ENCODE data around the gene NSA2. TPM values are rescaled to one million over a fixed set of nuclear protein-coding genes. Genes with fewer than 3 reads are reported as not detected.
"Not testable (repeated sequence)": the region's sequence is repeated elsewhere in the genome, so short reads cannot be mapped to it uniquely, and the experiment has no call there.

Gene NSA2
- total RNA-seq (267 TPM), polyA plus RNA-seq (ENCODE audit: insufficient read depth in 1 of 8, insufficient read length in 8 of 8, low replicate concordance in 1 of 8) (100 to 1,000 TPM; 213 to 293 (median 231) TPM)
- long read RNA-seq, donor 1, full-length matches to known transcripts: 21 of 21 reads
- long read RNA-seq, donor 1, partial matches to known transcripts: 0 of 21 reads
- long read RNA-seq, donor 1, other reads (novel, unspliced or antisense): 0 of 21 reads
- long read RNA-seq, donor 2, full-length matches to known transcripts: 8 of 8 reads
- long read RNA-seq, donor 2, partial matches to known transcripts: 0 of 8 reads
- long read RNA-seq, donor 2, other reads (novel, unspliced or antisense): 0 of 8 reads
- long read RNA-seq, donor 3, full-length matches to known transcripts: 38 of 45 reads
- long read RNA-seq, donor 3, partial matches to known transcripts: 7 of 45 reads
- long read RNA-seq, donor 3, other reads (novel, unspliced or antisense): 0 of 45 reads
- long read RNA-seq, donor 4, full-length matches to known transcripts: 21 of 26 reads
- long read RNA-seq, donor 4, partial matches to known transcripts: 5 of 26 reads
- long read RNA-seq, donor 4, other reads (novel, unspliced or antisense): 0 of 26 reads
- long read RNA-seq, donor 5, full-length matches to known transcripts: 114 of 182 reads
- long read RNA-seq, donor 5, partial matches to known transcripts: 68 of 182 reads
- long read RNA-seq, donor 5, other reads (novel, unspliced or antisense): 0 of 182 reads
- long read RNA-seq, donor 6, full-length matches to known transcripts: 72 of 118 reads
- long read RNA-seq, donor 6, partial matches to known transcripts: 46 of 118 reads
- long read RNA-seq, donor 6, other reads (novel, unspliced or antisense): 0 of 118 reads
- long read RNA-seq, donor 7, full-length matches to known transcripts: 59 of 147 reads
- long read RNA-seq, donor 7, partial matches to known transcripts: 88 of 147 reads
- long read RNA-seq, donor 7, other reads (novel, unspliced or antisense): 0 of 147 reads
- long read RNA-seq, donor 8, full-length matches to known transcripts: 42 of 84 reads
- long read RNA-seq, donor 8, partial matches to known transcripts: 42 of 84 reads
- long read RNA-seq, donor 8, other reads (novel, unspliced or antisense): 0 of 84 reads
- long read RNA-seq, donor 9, full-length matches to known transcripts: 42 of 70 reads
- long read RNA-seq, donor 9, partial matches to known transcripts: 28 of 70 reads
- long read RNA-seq, donor 9, other reads (novel, unspliced or antisense): 0 of 70 reads
- long read RNA-seq, donor 10, full-length matches to known transcripts: 43 of 111 reads
- long read RNA-seq, donor 10, partial matches to known transcripts: 68 of 111 reads
- long read RNA-seq, donor 10, other reads (novel, unspliced or antisense): 0 of 111 reads
- long read RNA-seq, donor 11, full-length matches to known transcripts: 60 of 127 reads
- long read RNA-seq, donor 11, partial matches to known transcripts: 67 of 127 reads
- long read RNA-seq, donor 11, other reads (novel, unspliced or antisense): 0 of 127 reads

DNA sequence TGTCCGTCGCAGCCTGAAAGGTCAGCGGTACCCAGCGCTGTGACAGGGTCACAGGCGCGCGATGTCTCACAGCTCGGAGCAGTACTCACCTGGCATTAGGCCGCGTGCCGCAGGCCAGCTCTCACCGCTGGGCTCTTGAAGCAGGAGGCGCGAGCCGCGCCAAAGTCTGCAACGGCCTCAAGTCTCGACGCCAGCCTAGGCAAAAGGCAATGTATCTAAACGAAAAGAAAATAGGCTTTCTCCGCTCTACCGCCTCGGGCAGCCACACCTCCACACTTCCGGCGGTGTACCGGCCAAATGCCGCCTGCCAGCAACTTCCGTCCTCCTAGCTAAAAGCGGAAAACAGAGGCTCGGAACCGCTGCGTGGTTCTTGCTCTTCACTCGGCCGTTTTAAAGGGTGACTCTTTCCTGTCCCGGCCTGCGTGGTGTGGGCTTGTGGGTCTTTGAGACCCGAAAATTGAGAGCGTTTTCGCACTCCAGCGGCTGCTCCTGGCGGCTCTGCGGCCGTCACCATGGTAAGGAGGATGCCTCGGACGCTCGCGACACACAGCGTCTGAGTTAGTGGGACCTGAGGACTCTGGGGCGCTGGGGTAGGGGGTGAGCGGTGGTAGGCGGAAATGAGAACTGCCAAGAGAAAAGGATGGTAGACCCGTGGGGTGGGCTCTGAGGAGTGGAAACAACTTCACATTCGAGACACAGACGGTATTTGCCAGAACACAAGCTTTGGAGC is at the start of gene NSA2, which contains the start of gene GFM2:
Gene NSA2 (plus strand): TSS at position 401 of the 730 bp plus-strand sequence. CDS start 112 bp downstream, at position 513.
Gene GFM2 (minus strand): TSS at position 269 of the 730 bp plus-strand sequence. CDS start 3,375 bp downstream, outside the sequence.
- H3K27me3 ChIP-seq (ENCODE audit: control insufficient read depth, insufficient read depth, low read length): no peaks in the 10 kb centered on the region
- peaks cover 5% of the 10 kb centered on the region for H3K36me3 ChIP-seq (ENCODE audit: control insufficient read depth, insufficient read depth, low read length)
- peak within 1 kb of the TSS; percentile 98 for H3K4me3 ChIP-seq (ENCODE audit: low read length)
- H3K27ac ChIP-seq (ENCODE audit: low read length): peak within 1 kb of the TSS; percentile 83
- WGBS (ENCODE audit: insufficient coverage): 0% methylated on average over 54 of the region's 54 CpGs
- DNase-seq: peak; percentile 98
- H3K4me1 ChIP-seq (ENCODE audit: control insufficient read depth, insufficient read depth, low read length): peaks cover 14% of the 10 kb centered on the region
- no peaks in the 10 kb centered on the region for H3K9me3 ChIP-seq (replicated peaks; ENCODE audit: control insufficient read depth, low read depth, low read length)

GRCh38 chr5:74717596-74717995 is 49.5 kb upstream of the NSA2 start:
- H3K9me3 ChIP-seq (replicated peaks; ENCODE audit: control insufficient read depth, low read depth, low read length): no peaks in the 10 kb centered on the region
- H3K4me1 ChIP-seq (ENCODE audit: control insufficient read depth, insufficient read depth, low read length): no peaks in the 10 kb centered on the region
- no CpG with 5 or more reads among the region's 1 CpG for WGBS (ENCODE audit: insufficient coverage)
- no peak overlapping the region for H3K4me3 ChIP-seq (ENCODE audit: low read length)
- H3K27ac ChIP-seq (ENCODE audit: low read length): no peak overlapping the region
- no peaks in the 10 kb centered on the region for H3K27me3 ChIP-seq (ENCODE audit: control insufficient read depth, insufficient read depth, low read length)
- no peak for DNase-seq
- peaks cover 13% of the 10 kb centered on the region for H3K36me3 ChIP-seq (ENCODE audit: control insufficient read depth, insufficient read depth, low read length)

DNA sequence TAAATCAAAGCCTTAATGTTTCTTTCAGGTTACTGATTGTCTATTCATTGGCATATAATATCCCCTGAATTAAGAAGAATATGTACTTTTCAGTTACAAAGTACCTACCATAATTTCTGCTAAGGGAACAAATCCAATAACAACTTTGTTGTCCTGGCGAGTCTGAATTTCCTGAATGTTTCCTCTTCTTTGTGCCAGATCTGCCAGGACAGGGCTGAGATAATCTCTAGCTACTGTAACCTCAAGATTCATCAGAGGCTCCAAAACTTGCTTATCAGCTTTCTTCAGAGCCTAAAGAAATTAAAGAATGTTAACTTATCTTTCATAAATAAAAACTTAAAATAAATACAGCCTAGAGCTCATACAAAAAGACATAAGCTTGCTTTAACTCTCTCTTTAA is 44.8 kb upstream of the NSA2 start:
- 100% methylated on average over 1 of the region's 1 CpG for WGBS (ENCODE audit: insufficient coverage)
- peaks cover 29% of the 10 kb centered on the region for H3K36me3 ChIP-seq (ENCODE audit: control insufficient read depth, insufficient read depth, low read length)
- H3K4me1 ChIP-seq (ENCODE audit: control insufficient read depth, insufficient read depth, low read length): no peaks in the 10 kb centered on the region
- no peak overlapping the region for H3K27ac ChIP-seq (ENCODE audit: low read length)
- DNase-seq: no peak
- no peaks in the 10 kb centered on the region for H3K9me3 ChIP-seq (replicated peaks; ENCODE audit: control insufficient read depth, low read depth, low read length)
- no peaks in the 10 kb centered on the region for H3K27me3 ChIP-seq (ENCODE audit: control insufficient read depth, insufficient read depth, low read length)
- no peak overlapping the region for H3K4me3 ChIP-seq (ENCODE audit: low read length)

DNA sequence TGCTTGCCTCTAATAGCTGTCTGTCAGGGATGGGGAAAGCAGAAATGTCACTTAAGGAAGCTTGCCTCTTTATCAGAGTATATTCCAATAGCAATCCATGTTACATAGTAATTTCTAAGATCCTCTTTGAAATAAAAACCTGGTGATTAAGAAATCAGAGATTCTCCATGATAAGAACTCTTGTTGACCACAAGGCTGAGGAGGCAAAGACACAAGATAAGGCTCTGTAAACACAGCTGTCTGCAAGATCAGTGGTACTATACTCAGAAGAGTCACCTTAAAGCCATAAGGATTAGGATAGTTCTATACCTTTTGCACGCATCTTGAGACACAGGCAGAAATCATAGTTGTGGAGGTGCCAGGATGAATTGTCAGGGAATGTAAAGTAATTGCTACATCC is 41.7 kb upstream of the NSA2 start:
- H3K27ac ChIP-seq (ENCODE audit: low read length): no peak overlapping the region
- H3K9me3 ChIP-seq (replicated peaks; ENCODE audit: control insufficient read depth, low read depth, low read length): no peaks in the 10 kb centered on the region
- H3K4me3 ChIP-seq (ENCODE audit: low read length): no peak overlapping the region
- H3K4me1 ChIP-seq (ENCODE audit: control insufficient read depth, insufficient read depth, low read length): no peaks in the 10 kb centered on the region
- DNase-seq: no peak
- H3K36me3 ChIP-seq (ENCODE audit: control insufficient read depth, insufficient read depth, low read length): peaks cover 24% of the 10 kb centered on the region
- WGBS (ENCODE audit: insufficient coverage): 100% methylated on average over 1 of the region's 1 CpG
- no peaks in the 10 kb centered on the region for H3K27me3 ChIP-seq (ENCODE audit: control insufficient read depth, insufficient read depth, low read length)

GRCh38 chr5:74736759-74737158 is 30.3 kb upstream of the NSA2 start:
- no peaks in the 10 kb centered on the region for H3K9me3 ChIP-seq (replicated peaks; ENCODE audit: control insufficient read depth, low read depth, low read length)
- no peak overlapping the region for H3K4me3 ChIP-seq (ENCODE audit: low read length)
- no peak overlapping the region for H3K27ac ChIP-seq (ENCODE audit: low read length)
- H3K36me3 ChIP-seq (ENCODE audit: control insufficient read depth, insufficient read depth, low read length): peaks cover 19% of the 10 kb centered on the region
- no peaks in the 10 kb centered on the region for H3K4me1 ChIP-seq (ENCODE audit: control insufficient read depth, insufficient read depth, low read length)
- DNase-seq: no peak
- H3K27me3 ChIP-seq (ENCODE audit: control insufficient read depth, insufficient read depth, low read length): no peaks in the 10 kb centered on the region
- WGBS (ENCODE audit: insufficient coverage): 78% methylated on average over 3 of the region's 6 CpGs

DNA sequence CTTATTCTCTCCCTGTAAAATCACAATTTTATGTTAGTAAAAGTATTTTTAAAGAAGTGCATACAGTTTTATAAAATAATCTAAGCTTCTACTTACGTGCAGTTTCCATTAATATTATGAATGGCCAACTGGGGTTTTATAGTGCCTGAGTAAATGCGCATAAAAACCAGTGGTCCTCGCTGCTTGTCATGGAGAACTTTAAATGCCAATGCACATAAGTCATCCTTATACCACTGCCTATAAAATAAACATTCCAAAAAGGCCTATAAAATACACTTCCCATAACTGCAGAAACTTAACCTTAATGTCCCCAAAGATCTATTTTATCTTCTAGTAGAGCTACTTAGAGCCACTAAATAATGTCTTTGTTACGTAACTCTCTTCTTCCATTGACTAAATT is 28.6 kb upstream of the NSA2 start:
- no peak overlapping the region for H3K27ac ChIP-seq (ENCODE audit: low read length)
- no peaks in the 10 kb centered on the region for H3K27me3 ChIP-seq (ENCODE audit: control insufficient read depth, insufficient read depth, low read length)
- DNase-seq: no peak
- H3K9me3 ChIP-seq (replicated peaks; ENCODE audit: control insufficient read depth, low read depth, low read length): no peaks in the 10 kb centered on the region
- H3K4me3 ChIP-seq (ENCODE audit: low read length): no peak overlapping the region
- H3K4me1 ChIP-seq (ENCODE audit: control insufficient read depth, insufficient read depth, low read length): no peaks in the 10 kb centered on the region
- peaks cover 18% of the 10 kb centered on the region for H3K36me3 ChIP-seq (ENCODE audit: control insufficient read depth, insufficient read depth, low read length)
- no CpG with 5 or more reads among the region's 4 CpGs for WGBS (ENCODE audit: insufficient coverage)

DNA sequence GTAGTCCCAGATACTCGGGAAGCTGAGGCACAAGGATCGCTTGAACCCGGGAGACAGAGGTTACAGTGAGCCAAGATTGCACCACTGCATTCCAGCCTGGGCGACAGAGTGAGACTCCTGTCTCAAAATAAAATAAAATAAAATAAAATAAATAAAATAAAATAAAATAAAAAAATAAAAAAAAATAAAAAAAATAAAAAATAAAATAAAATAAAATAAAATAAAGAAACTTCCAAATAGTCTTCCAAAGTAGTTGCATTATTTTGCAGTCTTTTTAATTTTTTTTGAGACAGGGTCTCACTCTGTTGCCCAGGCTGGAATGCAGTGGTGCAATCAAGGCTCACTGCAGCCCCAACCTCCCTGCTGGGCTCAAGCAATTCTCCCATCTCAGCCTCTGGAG is 18.3 kb upstream of the NSA2 start:
- H3K4me1 ChIP-seq (ENCODE audit: control insufficient read depth, insufficient read depth, low read length); DNase-seq; H3K9me3 ChIP-seq (replicated peaks; ENCODE audit: control insufficient read depth, low read depth, low read length); H3K27ac ChIP-seq (ENCODE audit: low read length); H3K27me3 ChIP-seq (ENCODE audit: control insufficient read depth, insufficient read depth, low read length); H3K4me3 ChIP-seq (ENCODE audit: low read length): not testable (repeated sequence)
- H3K36me3 ChIP-seq (ENCODE audit: control insufficient read depth, insufficient read depth, low read length): peaks cover 18% of the 10 kb centered on the region
- WGBS (ENCODE audit: insufficient coverage): 100% methylated on average over 3 of the region's 4 CpGs

GRCh38 chr5:74761241-74761640 is 5.8 kb upstream of the NSA2 start:
- no peak for DNase-seq
- no CpG with 5 or more reads among the region's 1 CpG for WGBS (ENCODE audit: insufficient coverage)
- Histone ChIP-seq H3K9me3 (replicated peaks; ENCODE audit: control insufficient read depth, low read depth, low read length) (peaks cover 6% of the 10 kb centered on the region), H3K4me3 (ENCODE audit: low read length) (no peak overlapping the region), H3K27me3 (ENCODE audit: control insufficient read depth, insufficient read depth, low read length) (no peaks in the 10 kb centered on the region), H3K27ac (ENCODE audit: low read length) (no peak overlapping the region), H3K36me3 (ENCODE audit: control insufficient read depth, insufficient read depth, low read length) (peaks cover 17% of the 10 kb centered on the region), H3K4me1 (ENCODE audit: control insufficient read depth, insufficient read depth, low read length) (peaks cover 9% of the 10 kb centered on the region)

GRCh38 chr5:74762599-74762998 is 4.5 kb upstream of the NSA2 start:
- WGBS (ENCODE audit: insufficient coverage): no CpG with 5 or more reads among the region's 2 CpGs
- Histone ChIP-seq H3K27me3 (ENCODE audit: control insufficient read depth, insufficient read depth, low read length) (no peaks in the 10 kb centered on the region), H3K4me1 (ENCODE audit: control insufficient read depth, insufficient read depth, low read length) (peaks cover 9% of the 10 kb centered on the region), H3K4me3 (ENCODE audit: low read length) (no peak overlapping the region), H3K27ac (ENCODE audit: low read length) (no peak overlapping the region), H3K36me3 (ENCODE audit: control insufficient read depth, insufficient read depth, low read length) (peaks cover 11% of the 10 kb centered on the region), H3K9me3 (replicated peaks; ENCODE audit: control insufficient read depth, low read depth, low read length) (no peaks in the 10 kb centered on the region)
- no peak for DNase-seq

Data from muscle of leg (tissue), 16 donors.